Fibroblast of skin of left biceps (primary cell): ENCODE data around the gene JAG1.

Source experiments
- DNase-seq, 2 experiments: peaks; one replicate each; pipeline ENCODE4 v3.0.0-alpha.2; 2013; ENCODE audit warnings: low read depth in 2 of 2

JAG1 gene

GRCh38 chr20:10667560-10668167 is 6.1 kb downstream of the JAG1 start:
- DNase-seq, result no peak

GRCh38 chr20:10667077-10667401 is 6.8 kb downstream of the JAG1 start:
- no peak for DNase-seq

DNA sequence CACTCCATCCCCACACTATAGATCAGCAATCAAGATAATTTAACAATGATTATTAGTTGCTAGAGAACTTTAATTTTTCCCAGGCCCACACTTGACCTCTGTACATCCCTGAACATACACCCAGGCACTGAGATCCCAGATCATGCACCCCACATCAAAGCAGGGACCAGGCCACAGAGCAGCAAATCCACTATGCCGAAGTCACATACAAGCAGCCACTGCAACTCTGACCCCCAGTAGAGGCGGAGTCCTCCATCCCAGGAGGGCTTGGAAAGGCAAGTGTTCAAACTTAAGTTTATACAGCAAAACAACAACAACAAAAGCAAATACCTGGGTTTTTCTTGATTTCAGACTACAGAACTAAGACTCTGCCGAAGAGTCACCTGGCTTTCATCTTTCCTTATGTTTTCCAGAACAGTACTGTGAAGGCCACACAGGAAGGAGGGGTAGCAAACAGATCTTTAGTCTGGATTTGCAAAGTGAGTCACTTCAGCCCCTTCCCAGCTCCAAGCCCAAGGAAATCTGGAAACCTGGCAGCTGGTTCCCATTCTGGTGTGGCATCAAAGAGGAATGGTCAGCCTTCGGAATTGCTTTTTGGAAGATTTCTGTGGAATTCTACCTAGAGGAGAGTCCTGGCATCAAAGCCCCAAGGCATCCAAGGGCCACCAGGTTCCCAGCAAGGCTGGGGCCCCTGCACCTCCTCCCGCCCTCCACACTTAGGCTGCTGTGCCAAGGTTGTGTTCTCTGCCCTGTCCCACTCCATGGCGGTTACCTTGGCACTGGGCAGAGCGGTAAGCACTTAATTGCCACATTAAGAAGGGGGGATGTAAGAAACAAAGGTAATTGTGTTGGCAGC is 7.3 kb downstream of the JAG1 start:
- DNase-seq, result no peak

- DNase-seq, result no peak
Observed at GRCh38 chr20:10665791-10666190, 8.0 kb downstream of the JAG1 start.

DNA sequence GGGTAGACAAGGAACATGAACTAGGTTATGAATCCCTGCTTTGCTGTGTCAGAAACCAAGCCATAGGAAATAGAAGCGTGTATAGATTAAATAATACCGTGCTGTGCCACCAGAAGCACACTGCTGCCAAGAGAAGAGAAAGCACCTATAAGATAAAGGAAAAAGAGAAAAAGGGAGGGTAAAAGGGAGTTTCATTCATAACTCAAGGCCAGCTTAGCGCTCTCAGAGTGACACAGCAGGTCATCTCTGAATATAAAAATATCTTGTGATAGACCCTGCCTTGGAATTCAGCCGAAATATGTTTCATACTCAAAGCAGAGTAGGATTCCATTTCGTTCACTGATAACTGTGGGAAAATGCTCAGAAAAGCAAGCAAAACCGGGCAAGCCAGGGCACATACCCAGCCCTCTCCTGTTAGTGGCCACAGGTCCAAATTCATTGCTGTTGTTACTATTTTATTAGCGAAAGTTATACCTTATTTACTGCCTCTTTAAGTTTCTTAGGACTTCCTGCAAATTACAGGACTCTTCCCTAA is 8.7 kb downstream of the JAG1 start:
- no peak for DNase-seq

DNA sequence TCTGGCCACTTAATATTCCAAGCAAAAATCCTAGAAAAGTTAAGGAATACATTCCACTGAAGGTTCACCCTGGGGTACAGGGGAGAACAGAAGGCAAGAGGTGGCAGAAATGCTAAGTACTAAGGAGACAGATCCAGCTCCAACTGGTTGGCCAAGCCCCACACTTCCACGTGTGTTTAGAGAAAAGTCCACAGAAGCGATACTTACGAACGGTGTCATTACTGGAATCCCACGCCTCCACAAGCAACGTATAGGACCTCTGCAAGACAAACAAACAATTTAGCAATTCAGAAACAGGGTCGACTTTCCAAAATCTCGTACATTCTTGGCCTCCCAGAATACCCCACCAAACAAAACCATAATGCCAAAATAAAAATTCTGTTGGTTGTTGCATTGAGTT is 10.0 kb downstream of the JAG1 start:
- no peak for DNase-seq

DNA sequence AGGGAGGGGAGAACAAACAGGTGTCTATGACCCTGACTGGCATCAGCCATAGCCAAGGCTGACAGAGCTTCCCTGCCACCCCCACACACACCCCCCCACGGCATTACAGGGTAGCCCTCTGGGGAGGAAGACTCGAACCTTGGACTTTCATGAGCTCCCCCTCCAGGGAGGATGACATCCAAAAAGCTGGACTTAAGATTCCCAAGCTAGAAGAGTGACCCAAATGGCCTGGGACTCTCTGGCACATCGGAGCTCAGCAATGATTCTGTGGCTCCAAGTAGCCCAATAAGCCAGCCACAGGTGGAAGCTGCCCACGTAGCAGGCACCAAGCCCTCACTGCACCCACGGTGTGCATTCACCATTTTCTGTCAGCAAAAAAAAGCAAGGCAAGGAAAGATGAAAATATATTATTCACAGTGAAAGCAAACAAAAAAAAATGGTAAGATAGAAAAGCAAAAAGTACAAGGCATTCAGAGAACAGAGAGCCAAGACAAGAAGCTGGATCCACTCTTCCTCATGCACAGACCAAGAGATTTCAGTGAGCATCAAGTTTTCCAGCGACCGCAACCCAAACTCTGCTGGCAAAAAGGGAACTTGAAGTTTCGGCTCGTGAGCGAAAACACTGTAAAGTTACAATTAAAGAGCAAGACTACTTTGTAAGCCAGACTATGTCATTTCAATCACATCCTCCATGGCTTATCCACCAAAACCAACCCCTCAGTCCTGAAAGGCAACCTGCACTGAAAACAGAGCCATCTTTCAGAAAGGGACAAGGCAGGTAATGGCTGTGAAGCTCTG is 10.9 kb downstream of the JAG1 start:
- no peak for DNase-seq

DNA sequence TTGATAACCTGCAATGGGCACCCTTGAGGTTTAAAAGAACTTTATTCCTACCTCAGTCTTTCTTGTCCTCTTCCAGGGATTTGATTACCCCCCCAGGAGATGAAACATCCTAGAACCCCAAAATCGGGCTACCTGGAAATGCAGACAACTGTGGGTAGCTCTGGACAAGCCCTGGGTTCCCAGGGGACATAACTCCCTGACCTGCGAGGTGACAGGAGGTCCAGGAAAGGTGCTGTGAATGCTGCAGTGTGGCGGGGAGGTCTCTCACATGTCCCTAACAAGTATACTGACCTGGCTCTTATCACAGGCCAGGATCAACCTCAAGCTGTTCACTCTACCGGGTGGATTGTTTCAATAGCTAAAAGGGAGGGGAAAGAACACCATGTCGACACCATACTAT is 11.6 kb downstream of the JAG1 start:
- DNase-seq, result no peak

GRCh38 chr20:10661261-10661660 is 12.5 kb downstream of the JAG1 start:
- no peak for DNase-seq

DNA sequence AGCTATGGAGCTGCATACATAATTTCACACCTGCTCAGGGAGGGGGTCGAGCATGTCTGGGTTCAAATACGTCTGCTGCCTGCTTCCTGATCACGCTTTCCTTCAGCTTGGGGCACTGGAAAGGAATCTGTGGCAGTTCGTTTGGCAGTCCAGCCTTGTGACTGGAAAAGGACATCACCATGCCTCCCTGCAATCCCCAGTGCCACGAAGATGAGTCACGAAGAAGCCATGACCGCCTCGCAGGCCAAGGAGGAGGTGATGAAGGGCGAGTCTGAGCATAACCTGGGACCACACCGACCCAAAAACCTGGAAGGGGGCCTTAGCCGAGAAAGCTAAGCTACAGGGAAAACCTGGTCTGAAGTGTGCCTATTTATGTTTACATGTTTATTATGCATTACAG is 13.1 kb downstream of the JAG1 start:
- DNase-seq, result no peak

GRCh38 chr20:10659651-10660601 is 13.9 kb downstream of the JAG1 start:
- DNase-seq, result no peak

DNA sequence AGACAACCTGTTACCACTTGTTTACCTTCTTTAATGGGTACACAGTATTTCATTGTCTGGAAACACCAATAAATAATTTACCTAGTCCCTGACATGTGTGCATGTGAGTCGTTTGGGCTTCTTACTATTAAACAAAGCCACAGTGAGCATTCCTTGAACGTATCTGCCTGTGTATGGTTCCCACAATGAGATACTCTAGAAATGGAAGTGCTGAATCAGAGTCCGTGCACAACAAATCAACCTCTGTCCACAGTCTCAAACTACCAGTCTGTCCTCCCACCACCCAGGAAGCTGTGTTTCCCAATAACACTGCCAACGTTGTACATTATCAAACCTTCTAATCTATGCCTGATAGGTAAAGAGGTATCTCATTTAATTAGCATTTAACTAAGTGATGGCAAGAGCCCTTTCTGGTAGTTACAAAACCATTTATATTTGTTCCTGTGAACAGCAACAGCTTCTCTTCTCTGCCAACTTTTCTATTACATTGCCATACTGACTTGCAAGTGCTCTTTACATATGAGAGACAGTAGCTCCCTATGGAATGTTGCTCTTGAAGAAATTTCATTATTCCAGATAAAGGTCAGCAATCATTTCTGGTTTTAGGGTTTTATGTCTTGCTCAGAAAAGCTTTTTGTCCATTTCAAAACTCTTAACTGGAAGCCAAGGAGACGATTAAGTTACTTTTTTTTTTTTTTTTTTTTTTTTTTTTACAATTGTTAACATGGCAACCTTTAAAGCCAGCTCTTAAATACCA is 14.7 kb downstream of the JAG1 start:
- DNase-seq, result no peak

DNA sequence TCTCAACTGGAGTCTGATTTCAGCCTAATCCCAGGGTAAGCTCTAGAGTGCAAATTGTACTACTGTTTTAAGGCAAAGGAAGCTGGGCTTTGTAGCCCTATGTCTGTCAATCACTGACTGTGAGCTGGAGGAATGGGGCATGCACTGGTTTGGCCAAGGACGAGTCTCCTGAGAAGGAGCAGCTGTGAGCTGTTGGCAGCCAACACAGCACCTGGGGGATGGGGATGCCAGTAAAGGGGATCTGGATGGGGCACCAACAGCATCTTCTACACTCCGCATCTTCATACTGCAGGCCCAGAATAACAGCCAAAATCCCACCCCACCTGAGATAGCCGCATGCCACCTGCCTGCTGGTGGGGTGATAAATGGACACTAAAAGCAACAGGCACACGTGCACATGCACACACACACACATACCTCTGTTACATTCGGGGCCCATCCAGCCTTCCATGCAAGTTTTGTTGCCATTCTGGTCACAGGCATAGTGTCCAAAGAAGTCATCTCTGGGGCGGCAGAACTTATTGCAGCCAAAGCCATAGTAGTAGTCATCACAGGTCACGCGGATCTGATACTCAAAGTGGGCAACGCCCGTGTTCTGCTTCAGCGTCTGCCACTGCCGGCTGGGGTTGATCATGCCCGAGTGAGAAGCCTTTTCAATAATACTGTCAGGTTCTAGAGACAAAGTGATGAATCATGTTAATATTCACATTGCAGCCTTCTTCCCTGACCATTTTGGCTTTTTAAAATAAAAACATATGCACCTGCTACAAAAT is 15.6 kb downstream of the JAG1 start:
- DNase-seq, result no peak

DNA sequence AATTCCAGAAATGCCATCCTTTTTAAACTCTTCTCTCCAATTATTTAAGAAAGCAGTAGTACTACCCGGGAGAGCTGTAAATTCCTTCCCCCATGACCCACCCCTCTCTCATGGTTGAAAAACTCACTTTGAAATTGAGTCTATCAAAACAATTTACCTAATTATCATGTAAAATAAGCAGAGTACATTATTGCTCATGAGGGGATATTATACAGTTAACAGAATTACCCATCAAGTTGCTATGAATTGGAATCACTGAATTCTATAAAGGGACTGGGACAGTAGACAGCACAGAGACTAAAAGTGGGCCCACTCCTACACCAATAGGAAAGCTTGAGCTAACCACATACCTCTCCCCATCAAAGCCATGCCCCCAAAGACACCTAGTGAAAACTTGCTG is 16.3 kb downstream of the JAG1 start:
- DNase-seq, result no peak

DNA sequence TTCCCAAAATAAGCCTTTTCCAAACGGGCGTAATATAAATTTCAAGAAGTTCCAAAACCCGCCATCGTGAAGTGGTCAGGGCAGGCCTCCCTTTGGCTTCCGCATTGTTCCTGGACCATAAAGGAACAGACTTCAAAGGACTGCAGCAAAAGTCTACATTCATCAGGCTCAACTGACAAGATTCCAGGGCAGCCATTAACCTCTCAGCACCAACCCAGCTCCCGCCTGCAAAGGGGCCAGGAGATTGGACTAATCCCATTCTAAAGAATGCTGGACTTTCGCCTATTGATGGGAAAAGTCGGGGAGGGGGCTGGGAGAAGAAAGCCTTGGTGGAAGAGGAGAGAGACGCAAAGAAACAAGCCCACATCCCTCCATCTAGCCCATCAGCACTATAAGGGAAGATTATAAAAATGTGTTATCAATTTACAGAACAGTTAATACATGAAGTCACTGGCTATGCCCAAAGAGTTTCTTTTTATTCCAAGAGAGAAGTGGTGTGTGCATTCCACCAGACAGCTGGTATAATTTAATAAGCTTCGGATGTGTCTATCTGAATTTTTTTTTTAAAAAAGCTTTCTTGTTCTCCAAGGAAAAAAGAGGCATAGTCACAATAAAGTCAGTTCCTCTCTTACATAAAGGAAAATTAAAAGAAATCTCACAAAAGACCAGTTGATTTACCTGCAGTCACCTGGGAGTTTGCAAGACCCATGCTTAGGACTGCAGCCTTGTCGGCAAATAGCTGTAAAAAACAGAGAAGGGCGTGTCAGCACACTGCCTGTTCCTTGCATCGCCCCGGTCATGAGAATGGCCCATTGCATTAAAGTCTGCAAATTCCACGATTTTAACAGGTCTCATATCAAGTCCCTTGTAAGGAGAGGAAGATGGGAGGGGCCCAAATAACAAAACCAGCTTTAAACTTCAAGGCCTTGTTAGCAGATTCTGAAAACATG is 17.8 kb downstream of the JAG1 start:
- no peak for DNase-seq

- DNase-seq, result no peak
Observed at GRCh38 chr20:10654630-10655029, 19.2 kb downstream of the JAG1 start.

GRCh38 chr20:10654250-10654610 is 19.6 kb downstream of the JAG1 start:
- no peak for DNase-seq

GRCh38 chr20:10653599-10654249 is 20.1 kb downstream of the JAG1 start:
- DNase-seq, result peak; percentile 54 to 66
